CD14-positive monocyte (primary cell): ENCODE measurements around the gene HSPA12A. TPM values are rescaled to one million over a fixed set of nuclear protein-coding genes. Genes with fewer than 3 reads are reported as not detected.

Experiments used
- DNase-seq, 3 donors: peaks; one replicate each; pipeline ENCODE4 v3.0.0-alpha.2; 2011 to 2022
- H2AFZ ChIP-seq: 2 replicates; pipeline ENCODE4 v1.6.0; 2012; ENCODE audit warnings: mild to moderate bottlenecking, low read depth, low read length, inconsistent platforms; ENCODE audit not compliant: insufficient read depth, poor library complexity, severe bottlenecking
- H3K27ac ChIP-seq, 2 donors: 1 replicate in 1 of 2; 2 replicates in 1 of 2; pipeline ENCODE4 v1.5.1; 2012 to 2013; ENCODE audit warnings: low read length in 2 of 2, control low read depth in 1 of 2, inconsistent platforms in 1 of 2, low read depth in 1 of 2, mild to moderate bottlenecking in 1 of 2
- H3K27me3 ChIP-seq, 2 donors: one replicate each; pipeline versions ENCODE4 v1.6.0 to v1.6.1; 2011 to 2013; ENCODE audit warnings: low read length in 2 of 2; ENCODE audit not compliant: control insufficient read depth in 2 of 2, insufficient read depth in 2 of 2
- H3K36me3 ChIP-seq, 2 donors: replicated peaks in 1 of 2; 1 replicate in 1 of 2; 2 replicates in 1 of 2; pipeline versions ENCODE4 v1.5.1 to v1.6.1; 2012 to 2013; ENCODE audit warnings: low read length in 2 of 2, control low read depth in 1 of 2, inconsistent platforms in 1 of 2, mild to moderate bottlenecking in 1 of 2; ENCODE audit not compliant: insufficient read depth in 2 of 2, control insufficient read depth in 1 of 2
- H3K4me1 ChIP-seq, 2 donors: 1 replicate in 1 of 2; 2 replicates in 1 of 2; pipeline versions ENCODE4 v1.5.1 to v1.6.1; 2012 to 2013; ENCODE audit warnings: low read length in 2 of 2, control low read depth in 1 of 2, inconsistent platforms in 1 of 2, mild to moderate bottlenecking in 1 of 2, moderate library complexity in 1 of 2; ENCODE audit not compliant: insufficient read depth in 2 of 2, control insufficient read depth in 1 of 2
- H3K4me2 ChIP-seq: replicated peaks from 2 replicates; pipeline ENCODE3; 2012; ENCODE audit warnings: low read length, moderate library complexity, mild to moderate bottlenecking; ENCODE audit not compliant: poor library complexity, severe bottlenecking; ENCODE audit errors: extremely low read depth
- H3K4me3 ChIP-seq, 3 experiments: fragments of 200-600 bp in 1 of 3; sonication (generic) in 1 of 3; replicated peaks in 1 of 3; 1 replicate in 2 of 3; 2 replicates in 1 of 3; pipeline ENCODE4 v1.5.1; 2011 to 2013; ENCODE audit warnings: low read length in 3 of 3, mild to moderate bottlenecking in 3 of 3, control low read depth in 2 of 3, low read depth in 2 of 3, inconsistent platforms in 1 of 3, moderate library complexity in 1 of 3
- H3K79me2 ChIP-seq: 2 replicates; pipeline ENCODE4 v1.6.0; 2012; ENCODE audit warnings: mild to moderate bottlenecking, control low read depth, inconsistent platforms, low read length, moderate library complexity; ENCODE audit not compliant: insufficient read depth
- H3K9ac ChIP-seq: 2 replicates; pipeline ENCODE4 v1.6.0; 2017; ENCODE audit warnings: low read length, mild to moderate bottlenecking; ENCODE audit not compliant: insufficient read depth, poor library complexity, severe bottlenecking
- H3K9me3 ChIP-seq, 2 donors: replicated peaks in 1 of 2; 1 replicate in 1 of 2; 2 replicates in 1 of 2; pipeline versions ENCODE4 v1.5.1 to v1.6.1; 2012 to 2013; ENCODE audit warnings: low read length in 2 of 2, control low read depth in 1 of 2; ENCODE audit not compliant: control insufficient read depth in 1 of 2, insufficient read depth in 1 of 2
- H4K20me1 ChIP-seq: 2 replicates; pipeline ENCODE4 v1.6.0; 2012; ENCODE audit warnings: mild to moderate bottlenecking, low read length, control low read depth, moderate library complexity; ENCODE audit not compliant: insufficient read depth
- H3K27ac Mint-ChIP-seq, 7 donors: one replicate each; pipeline ENCODE4 v1.8.0; 2020; ENCODE audit warnings: mild to moderate bottlenecking in 7 of 7, mixed read lengths in 7 of 7, moderate library complexity in 6 of 7, inconsistent platforms in 2 of 7
- H3K27me3 Mint-ChIP-seq, 3 donors: one replicate each; pipeline ENCODE4 v1.8.0; 2021 to 2022; ENCODE audit warnings: low read depth in 3 of 3, mild to moderate bottlenecking in 3 of 3, mixed read lengths in 3 of 3, moderate library complexity in 3 of 3, inconsistent platforms in 1 of 3
- H3K36me3 Mint-ChIP-seq, 2 donors: one replicate each; pipeline ENCODE4 v1.8.0; 2020; ENCODE audit warnings: mixed read lengths in 2 of 2, inconsistent platforms in 1 of 2, mild to moderate bottlenecking in 1 of 2
- H3K4me1 Mint-ChIP-seq: one replicate; pipeline ENCODE4 v1.8.0; 2020; ENCODE audit warnings: mild to moderate bottlenecking, mixed read lengths
- H3K4me3 Mint-ChIP-seq, 2 donors: one replicate each; pipeline ENCODE4 v1.8.0; 2020; ENCODE audit warnings: mild to moderate bottlenecking in 2 of 2, mixed read lengths in 2 of 2, moderate library complexity in 1 of 2
- H3K9me3 Mint-ChIP-seq, 7 donors: one replicate each; pipeline ENCODE4 v1.8.0; 2020 to 2022; ENCODE audit warnings: mixed read lengths in 7 of 7, mild to moderate bottlenecking in 6 of 7, moderate library complexity in 6 of 7, inconsistent platforms in 2 of 7
- CTCF ChIP-seq: fragments of 200-600 bp; IDR thresholded peaks from one replicate; pipeline ENCODE4 v1.8.0; 2022; ENCODE audit warnings: antibody characterized with exemption, mild to moderate bottlenecking
- WGBS: methylation state at CpG from one replicate; pipeline ENCODE4 v1.1.5; 2013; ENCODE audit warnings: missing lambda C conversion rate; ENCODE audit not compliant: insufficient coverage; 5-methylcytosine and 5-hydroxymethylcytosine counted together
- intact Hi-C, 2 donors: fragments of 100-400 bp; cut with micrococcal nuclease; formaldehyde crosslinking; loops; one replicate each; pipeline versions ENCODE4 v1.15.0 to v1.15.1; 2023
- polyA plus RNA-seq, 3 donors: library from polyadenylated mRNA; depleted of rRNA in 1 of 3; unstranded in 2 of 3; stranded (reverse) in 1 of 3; fragments of 300-500 nt in 2 of 3; fragments of >200 nt in 1 of 3; fragmentation: Illumina TruSeq in 2 of 3; gene quantifications; 1 replicate in 2 of 3; 2 replicates in 1 of 3; pipeline ENCODE4 v1.2.3, GENCODE V29; 2012 to 2021

Gene HSPA12A
- polyA plus RNA-seq, 3 donors = 0.01 TPM; not detected in 2

GRCh38 chr10:116763440-116763839 is 21.1 kb upstream of the HSPA12A start:
- 84% methylated on average over 2 of the region's 2 CpGs for WGBS

GRCh38 chr10:116761883-116762282 is 19.5 kb upstream of the HSPA12A start:
- no peaks in the 10 kb centered on the region for H3K4me1 ChIP-seq
- no peak for TF ChIP-seq CTCF
- no peak for DNase-seq
- intact Hi-C loops = no loop called here
- H2AFZ ChIP-seq = no peak overlapping the region
- H3K27me3 Mint-ChIP-seq = peaks cover 5 to 31% (median 16%) of the 10 kb centered on the region in 3 donors
- H3K79me2 ChIP-seq = no peaks in the 10 kb centered on the region
- no peak overlapping the region for H3K9ac ChIP-seq
- WGBS = 95% methylated on average over 4 of the region's 5 CpGs
- H3K4me2 ChIP-seq = no peak overlapping the region
- no peaks in the 10 kb centered on the region for H3K9me3 ChIP-seq
- no peaks in the 10 kb centered on the region for H3K36me3 ChIP-seq
- no peak overlapping the region for H3K4me3 ChIP-seq
- H3K27ac ChIP-seq = no peak overlapping the region
- no peaks in the 10 kb centered on the region for H4K20me1 ChIP-seq
- peaks cover 0 to 6% (median 0%) of the 10 kb centered on the region in 7 donors for H3K9me3 Mint-ChIP-seq
- no peaks in the 10 kb centered on the region for H3K36me3 Mint-ChIP-seq
- H3K4me3 Mint-ChIP-seq = no peak overlapping the region
- no peaks in the 10 kb centered on the region for H3K4me1 Mint-ChIP-seq
- H3K27me3 ChIP-seq = peaks cover 0 to 2% of the 10 kb centered on the region in 2 donors
- H3K27ac Mint-ChIP-seq = no peak overlapping the region

More at GRCh38 chr10:116763440-116763839, 21.1 kb upstream of the HSPA12A start:
- Histone ChIP-seq H3K4me3 (no peak overlapping the region), H3K4me1 (no peaks in the 10 kb centered on the region), H3K79me2 (no peaks in the 10 kb centered on the region), H3K36me3 (no peaks in the 10 kb centered on the region), H3K9me3 (no peaks in the 10 kb centered on the region), H4K20me1 (no peaks in the 10 kb centered on the region), H3K4me2 (no peak overlapping the region), H3K27ac (no peak overlapping the region), H3K9ac (no peak overlapping the region), H2AFZ (no peak overlapping the region), H3K27me3 (peaks cover 0 to 2% of the 10 kb centered on the region in 2 donors)
- Mint-ChIP-seq H3K27me3 (peaks cover 5 to 36% (median 12%) of the 10 kb centered on the region in 3 donors), H3K4me1 (no peaks in the 10 kb centered on the region), H3K4me3 (no peak overlapping the region), H3K27ac (no peak overlapping the region), H3K9me3 (peaks cover 0 to 6% (median 0%) of the 10 kb centered on the region in 7 donors), H3K36me3 (no peaks in the 10 kb centered on the region)
- intact Hi-C loops = no loop called here
- TF ChIP-seq CTCF = no peak
- DNase-seq = no peak
